Inferior parietal cortex (tissue), 1 donor: Measurements from ENCODE around the gene BSN.

Experiments used
- DNase-seq: peaks from one replicate; pipeline ENCODE4 v3.0.0-alpha.2; 2016; ENCODE audit errors: extremely low spot score

Gene BSN

DNA sequence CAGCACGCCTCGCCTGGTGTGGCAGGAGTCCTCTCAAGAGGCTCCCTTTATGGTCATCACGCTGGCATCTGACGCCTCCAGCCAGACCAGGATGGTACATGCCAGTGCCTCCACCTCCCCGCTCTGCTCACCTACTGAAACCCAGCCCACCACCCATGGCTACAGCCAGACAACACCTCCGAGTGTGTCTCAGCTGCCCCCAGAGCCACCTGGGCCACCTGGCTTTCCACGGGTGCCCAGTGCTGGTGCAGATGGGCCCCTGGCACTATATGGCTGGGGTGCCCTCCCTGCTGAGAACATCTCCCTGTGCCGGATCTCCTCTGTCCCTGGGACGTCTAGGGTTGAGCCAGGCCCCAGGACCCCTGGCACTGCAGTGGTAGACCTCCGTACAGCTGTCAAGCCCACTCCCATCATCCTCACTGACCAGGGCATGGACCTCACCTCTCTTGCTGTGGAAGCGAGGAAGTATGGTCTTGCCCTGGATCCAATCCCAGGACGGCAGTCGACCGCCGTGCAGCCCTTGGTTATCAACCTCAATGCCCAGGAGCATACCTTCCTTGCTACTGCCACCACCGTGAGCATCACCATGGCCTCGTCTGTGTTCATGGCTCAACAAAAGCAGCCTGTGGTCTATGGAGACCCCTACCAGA lies 100.0 kb downstream of the BSN start:
- DNase-seq, result no peak

DNA sequence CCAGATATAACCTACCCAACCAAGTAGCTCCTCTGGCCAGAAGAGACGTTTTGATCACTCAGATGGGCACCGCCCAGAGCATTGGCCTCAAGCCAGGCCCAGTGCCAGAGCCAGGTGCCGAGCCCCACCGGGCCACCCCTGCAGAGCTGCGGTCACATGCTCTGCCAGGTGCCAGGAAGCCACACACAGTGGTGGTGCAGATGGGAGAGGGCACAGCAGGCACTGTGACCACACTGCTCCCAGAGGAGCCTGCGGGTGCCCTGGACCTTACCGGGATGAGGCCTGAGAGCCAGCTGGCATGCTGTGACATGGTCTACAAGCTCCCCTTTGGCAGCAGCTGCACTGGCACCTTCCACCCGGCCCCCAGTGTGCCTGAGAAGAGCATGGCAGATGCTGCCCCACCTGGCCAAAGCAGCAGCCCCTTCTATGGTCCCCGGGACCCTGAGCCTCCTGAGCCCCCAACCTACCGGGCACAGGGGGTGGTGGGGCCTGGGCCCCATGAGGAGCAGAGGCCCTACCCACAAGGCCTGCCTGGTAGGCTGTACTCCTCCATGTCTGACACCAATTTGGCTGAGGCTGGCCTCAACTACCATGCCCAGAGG lies 100.8 kb downstream of the BSN start:
- no peak for DNase-seq

DNA sequence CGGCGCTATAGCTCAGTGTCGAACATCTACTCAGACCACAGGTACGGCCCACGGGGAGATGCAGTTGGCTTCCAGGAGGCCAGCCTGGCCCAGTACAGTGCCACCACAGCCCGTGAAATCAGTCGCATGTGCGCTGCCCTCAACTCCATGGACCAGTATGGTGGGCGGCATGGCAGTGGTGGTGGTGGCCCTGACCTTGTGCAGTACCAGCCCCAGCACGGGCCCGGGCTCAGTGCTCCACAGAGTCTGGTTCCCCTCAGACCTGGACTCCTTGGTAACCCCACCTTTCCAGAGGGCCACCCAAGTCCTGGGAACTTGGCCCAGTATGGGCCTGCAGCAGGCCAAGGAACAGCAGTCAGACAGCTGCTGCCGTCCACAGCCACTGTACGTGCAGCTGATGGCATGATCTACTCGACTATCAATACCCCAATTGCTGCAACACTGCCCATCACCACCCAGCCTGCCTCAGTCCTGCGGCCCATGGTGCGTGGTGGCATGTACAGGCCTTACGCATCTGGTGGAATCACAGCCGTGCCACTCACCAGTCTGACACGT lies 101.5 kb downstream of the BSN start:
- DNase-seq, result no peak

DNA sequence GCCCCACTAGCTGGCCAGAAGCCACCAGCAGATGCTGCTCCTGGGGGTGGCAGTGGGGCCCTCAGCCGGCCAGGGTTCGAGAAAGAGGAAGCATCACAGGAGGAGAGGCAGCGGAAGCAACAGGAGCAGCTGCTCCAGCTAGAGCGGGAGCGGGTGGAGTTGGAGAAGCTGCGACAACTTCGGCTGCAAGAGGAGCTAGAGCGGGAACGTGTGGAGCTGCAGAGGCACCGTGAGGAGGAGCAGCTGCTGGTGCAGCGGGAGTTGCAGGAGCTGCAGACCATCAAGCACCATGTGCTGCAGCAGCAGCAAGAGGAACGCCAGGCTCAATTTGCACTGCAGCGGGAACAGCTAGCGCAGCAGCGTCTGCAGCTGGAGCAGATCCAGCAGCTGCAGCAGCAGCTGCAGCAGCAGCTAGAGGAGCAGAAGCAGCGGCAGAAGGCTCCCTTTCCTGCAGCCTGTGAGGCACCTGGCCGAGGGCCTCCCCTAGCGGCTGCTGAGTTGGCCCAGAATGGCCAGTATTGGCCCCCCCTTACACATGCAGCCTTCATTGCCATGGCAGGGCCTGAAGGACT lies 102.3 kb downstream of the BSN start:
- no peak for DNase-seq

DNA sequence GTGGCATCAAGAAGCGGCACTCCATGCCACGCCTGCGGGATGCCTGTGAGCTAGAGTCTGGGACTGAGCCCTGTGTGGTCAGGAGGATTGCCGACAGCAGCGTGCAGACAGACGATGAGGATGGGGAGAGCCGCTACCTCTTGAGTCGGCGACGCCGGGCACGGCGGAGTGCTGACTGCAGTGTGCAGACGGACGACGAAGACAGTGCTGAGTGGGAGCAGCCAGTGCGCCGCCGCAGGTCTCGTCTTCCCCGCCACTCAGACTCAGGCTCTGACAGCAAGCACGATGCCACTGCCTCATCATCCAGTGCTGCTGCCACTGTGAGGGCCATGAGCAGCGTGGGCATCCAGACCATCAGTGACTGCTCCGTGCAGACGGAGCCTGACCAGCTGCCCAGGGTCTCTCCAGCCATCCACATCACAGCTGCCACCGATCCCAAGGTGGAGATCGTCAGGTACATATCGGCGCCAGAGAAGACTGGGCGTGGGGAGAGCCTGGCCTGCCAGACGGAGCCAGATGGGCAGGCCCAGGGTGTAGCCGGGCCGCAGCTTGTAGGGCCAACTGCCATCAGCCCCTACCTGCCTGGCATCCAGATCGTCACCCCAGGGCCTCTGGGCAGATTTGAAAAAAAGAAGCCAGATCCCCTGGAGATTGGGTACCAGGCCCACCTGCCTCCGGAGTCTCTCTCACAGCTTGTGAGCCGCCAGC lies 103.1 kb downstream of the BSN start:
- no peak for DNase-seq

DNA sequence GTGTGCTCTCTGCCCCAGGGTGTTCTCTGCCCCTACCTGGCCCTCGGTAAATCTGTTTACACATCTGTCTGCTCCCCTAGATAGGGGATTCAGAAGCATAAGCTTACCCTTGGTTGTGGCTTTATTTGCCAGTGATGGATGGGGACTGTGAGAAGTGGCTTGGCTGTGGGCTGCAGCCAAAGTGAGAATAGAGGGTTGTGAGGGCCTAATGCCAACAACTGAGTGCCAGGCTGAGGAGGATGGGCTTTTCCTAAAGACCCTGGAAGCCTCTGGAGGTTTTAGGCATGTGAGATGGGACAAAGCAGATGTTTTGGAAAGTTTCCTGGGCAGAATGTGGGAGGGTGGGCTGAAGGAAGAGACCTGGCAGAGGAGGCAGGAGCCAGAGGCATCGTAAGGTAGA lies 104.4 kb downstream of the BSN start:
- DNase-seq, result no peak

DNA sequence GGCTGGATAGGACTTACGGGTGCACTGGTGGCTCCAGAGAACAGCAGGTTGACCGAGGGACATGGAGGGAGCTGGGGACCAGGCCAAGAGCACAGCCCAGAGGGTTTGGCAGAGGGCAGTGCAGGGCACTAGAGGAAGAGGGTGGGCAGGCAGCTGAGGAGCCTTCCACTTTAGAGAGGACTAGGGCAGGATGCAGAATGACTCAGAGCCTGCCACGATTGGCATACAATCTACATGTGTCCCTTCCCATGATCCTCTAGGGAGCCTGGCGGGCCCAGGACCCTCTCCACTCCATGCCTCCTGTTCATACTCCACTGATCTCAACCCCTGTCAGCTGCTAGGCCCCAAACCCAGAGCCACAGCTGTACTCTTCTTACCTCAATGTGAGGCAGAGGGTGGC lies 105.5 kb downstream of the BSN start:
- DNase-seq, result no peak

DNA sequence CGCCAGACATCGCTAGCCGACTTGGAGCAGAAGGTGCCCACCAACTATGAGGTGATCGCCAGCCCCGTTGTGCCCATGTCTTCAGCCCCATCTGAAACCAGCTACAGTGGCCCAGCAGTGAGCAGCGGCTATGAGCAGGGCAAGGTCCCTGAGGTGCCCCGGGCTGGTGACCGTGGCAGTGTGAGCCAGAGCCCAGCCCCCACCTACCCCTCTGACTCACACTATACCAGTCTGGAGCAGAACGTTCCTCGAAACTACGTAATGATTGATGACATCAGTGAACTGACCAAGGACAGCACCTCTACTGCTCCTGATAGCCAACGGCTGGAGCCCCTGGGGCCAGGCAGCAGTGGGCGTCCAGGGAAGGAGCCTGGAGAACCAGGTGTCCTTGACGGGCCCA lies 107.0 kb downstream of the BSN start:
- no peak for DNase-seq

DNA sequence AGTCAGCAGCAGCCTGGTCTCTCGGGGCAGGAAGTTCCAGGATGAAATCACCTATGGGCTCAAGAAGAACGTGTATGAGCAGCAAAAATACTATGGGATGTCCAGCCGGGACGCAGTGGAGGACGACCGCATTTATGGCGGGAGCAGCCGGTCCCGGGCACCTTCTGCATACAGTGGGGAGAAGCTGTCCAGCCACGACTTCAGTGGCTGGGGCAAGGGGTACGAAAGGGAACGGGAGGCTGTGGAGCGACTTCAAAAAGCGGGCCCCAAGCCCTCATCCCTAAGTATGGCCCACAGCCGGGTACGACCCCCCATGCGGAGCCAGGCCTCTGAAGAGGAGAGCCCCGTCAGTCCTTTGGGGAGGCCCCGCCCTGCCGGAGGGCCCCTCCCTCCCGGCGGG lies 107.7 kb downstream of the BSN start:
- no peak for DNase-seq

DNA sequence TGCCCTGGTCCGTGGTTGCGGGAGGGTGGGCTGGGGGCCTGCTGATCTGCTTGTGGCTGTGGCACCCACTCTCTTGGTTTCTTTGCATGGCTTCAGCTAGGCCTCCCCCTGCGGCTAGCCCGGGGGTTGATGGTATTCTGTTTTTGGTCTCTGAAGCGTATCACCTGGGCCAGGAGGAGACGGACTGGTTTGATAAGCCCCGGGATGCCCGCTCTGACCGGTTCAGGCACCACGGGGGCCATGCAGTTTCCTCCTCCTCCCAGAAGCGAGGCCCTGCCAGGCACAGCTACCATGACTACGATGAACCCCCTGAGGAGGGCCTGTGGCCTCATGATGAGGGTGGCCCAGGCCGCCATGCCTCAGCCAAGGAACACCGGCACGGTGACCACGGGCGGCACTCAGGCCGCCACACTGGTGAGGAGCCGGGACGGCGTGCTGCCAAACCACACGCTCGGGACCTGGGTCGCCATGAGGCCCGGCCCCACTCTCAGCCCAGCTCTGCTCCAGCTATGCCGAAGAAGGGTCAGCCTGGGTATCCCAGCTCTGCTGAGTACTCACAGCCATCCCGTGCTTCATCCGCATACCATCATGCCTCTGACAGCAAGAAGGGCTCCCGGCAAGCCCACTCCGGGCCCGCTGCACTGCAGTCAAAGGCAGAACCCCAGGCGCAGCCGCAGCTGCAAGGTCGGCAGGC lies 108.6 kb downstream of the BSN start:
- no peak for DNase-seq

DNA sequence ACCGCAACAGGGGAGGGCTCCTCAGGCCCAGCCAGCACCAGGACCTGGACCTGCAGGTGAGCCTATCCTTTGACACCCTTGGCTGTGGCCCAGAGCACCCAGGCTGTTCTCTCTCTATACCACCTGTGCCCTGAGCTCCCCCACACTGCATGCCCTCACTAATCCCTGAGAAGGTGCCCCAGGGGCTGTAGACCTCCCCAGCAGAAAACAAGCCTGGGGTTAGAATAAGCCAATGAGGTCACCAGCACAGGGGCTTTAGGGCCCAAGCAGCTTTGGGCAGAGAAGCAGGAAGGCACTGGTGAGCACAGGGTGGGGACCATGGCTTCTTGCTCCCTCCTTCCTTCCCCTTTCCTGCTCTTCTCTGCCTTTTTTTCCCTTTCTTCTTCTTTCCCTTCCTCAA lies 109.6 kb downstream of the BSN start:
- no peak for DNase-seq

DNA sequence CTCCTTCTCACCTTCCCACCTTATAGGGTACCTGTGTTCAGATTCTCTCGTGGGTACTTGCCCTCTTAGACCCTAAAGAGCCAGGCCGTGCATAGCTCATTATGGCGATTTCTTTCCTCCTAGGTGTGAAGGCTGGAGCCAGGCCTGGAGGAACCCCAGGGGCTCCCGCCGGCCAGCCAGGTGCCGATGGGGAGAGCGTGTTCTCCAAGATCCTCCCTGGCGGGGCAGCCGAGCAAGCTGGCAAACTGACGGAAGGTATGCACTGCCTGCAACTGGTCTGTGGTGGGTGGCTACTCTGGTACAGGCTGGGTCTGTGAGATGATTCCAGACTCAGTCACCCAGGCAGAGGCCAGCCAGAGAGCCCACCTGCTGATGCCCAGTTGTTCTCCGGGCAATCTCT lies 110.0 kb downstream of the BSN start:
- no peak for DNase-seq

DNA sequence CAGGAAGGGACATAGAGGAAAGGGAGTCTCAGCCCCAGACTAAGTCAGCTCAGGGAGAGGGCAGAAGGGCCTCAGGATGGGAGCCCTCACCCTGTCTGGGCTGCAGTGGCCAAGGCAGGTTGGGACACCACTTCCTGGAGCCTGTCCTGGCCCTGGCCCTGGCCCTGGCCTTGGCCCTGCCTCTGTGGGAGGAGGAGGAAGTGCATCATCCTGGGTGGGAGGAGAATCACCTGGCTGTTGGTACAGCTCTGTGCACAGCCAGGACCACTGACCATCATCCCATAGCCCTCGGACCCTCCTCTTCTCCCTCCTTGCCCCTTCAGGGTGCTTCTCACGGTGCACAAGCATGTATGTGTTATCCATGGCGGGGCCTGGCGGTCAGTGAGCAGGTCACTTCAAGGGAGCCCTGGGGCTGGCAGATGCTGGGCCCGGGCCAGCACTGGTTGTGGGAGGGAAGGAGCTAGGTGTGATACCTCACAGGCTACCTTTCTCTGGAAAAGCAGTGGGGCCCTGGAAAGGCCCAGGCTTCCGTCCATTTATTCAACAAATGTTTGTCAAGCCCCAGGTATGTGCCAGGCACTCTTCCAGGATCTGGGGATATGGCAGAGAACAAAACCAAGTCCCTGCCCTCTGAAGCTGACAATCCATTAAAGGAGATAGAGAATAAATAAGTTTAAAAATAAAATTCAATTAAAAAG lies 111.7 kb downstream of the BSN start:
- no peak for DNase-seq

DNA sequence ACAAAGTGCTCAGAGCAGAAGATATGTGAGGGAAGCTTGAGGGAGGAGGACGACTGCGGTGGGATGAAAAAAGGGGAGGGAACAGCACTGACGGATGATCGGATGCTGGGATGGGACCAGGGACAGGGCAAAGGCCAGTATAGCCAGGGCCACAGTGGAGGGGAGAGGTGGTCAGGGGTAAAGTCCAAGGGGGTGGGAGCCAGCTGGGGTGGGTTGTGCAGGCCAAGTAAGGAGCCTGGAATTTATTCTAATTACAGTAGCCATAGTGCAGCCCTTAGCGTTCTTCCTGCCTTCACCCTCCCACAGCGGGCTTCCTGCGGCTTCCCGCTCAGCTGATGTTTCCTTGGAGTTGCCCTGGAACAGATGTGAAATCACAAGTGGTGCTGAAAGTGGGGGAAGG lies 112.3 kb downstream of the BSN start:
- DNase-seq, result no peak

DNA sequence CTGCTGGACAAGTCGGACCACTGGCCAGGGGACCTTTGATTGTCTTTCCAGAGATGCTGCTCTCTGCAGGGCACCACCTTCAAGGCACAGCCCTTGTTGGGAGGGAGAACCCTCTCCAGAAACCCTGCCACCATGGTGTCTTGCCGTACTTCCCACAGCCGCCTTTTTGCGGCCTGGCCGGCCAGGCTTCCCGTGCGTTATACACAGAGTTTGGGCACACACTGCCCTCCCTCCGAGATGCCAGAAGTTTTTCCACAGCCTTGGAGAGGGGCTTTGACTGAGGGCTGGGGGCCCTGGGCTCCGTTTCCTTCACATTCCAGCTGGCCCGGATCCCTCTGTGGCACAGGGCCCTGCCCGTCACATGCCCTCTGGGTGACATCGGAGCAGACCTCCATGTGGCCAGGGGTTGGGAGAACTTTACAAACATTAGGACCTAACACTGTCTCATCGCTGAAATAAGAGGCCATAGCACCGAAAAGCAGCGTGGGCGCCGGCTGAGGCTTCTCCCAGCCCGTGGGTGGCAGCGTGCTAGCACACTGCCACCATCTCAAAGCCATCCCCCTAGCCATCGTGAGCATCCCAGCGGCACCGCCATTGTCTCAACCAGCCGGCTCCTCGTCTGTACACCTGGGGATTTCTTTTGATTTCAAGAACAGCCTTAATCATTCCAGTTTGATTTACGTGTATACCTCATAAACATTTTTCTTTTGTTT lies 113.6 kb downstream of the BSN start:
- no peak for DNase-seq

DNA sequence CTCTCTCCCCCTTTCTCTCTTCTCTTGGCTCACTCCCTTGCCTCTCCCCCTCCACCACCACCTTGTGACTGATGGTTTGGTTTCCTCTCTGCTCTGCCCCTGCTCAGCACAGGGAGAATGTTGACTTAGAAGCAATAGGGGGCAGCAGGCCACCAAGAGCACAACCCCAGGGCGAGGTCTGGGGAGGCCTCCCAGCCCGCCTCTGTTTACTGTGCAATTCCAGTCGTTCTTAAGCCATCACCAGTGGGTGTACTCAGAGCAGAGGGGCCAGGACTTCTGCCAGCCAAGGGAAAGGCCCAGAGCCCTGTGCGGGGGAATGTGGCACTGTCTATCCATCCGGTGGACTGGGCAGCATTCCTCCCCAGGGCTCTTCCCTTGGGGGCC lies 114.1 kb downstream of the BSN start:
- DNase-seq, result no peak

DNA sequence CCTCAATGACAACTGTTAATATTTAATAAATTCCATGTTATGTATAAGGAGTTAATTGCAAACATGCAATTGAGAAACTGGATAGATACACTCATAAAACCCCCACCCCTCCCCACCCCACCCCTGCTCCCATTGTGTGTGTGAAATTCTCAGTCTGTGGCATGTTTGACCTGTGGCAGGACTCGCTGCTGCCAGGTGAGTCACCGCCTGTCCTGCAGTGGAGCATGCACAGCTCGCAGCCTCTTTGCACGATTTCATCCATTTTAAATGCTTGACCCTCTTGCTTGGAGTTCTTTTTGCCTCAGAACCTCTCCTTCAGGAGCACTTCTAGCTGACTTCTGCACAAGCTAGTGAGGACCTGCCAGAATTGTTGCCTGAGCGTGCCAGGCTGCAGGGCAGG lies 114.6 kb downstream of the BSN start:
- DNase-seq, result no peak

DNA sequence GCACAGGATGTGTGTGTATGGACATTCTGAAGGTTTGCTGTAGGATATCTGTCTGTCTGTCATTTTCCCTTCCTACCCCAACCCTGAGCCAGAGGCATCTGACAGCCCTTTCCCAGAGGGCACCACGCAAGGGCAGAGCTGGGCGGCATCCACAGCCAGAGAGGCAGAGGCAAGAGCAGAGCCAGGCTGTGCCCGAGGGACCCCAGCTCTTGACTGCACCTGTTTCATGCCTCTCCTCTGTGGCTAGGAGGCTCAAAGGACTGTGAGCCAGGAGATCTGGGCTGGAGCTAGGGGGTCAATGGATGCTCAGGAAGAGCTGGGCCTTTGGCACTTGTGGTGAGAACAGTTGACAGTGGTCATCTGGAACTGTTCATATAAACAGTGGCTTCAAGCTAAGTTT lies 115.1 kb downstream of the BSN start:
- no peak for DNase-seq

DNA sequence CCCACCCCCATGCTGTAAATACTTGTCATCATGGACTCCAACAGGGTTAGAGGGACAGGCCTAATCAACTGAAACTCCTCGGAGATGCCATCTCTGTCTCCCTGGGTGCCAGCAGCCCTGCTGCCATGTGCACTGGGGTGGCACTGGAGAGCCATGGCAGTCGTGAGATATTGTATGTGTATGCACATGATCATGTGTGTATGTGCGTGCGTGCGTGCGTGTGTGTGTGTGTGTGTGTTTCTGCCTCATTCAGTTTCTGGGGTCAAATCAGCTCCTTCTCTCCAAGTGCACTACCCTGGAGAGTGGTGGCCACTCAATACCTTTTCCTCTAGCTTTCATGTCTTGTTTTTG lies 116.6 kb downstream of the BSN start:
- DNase-seq, result no peak

DNA sequence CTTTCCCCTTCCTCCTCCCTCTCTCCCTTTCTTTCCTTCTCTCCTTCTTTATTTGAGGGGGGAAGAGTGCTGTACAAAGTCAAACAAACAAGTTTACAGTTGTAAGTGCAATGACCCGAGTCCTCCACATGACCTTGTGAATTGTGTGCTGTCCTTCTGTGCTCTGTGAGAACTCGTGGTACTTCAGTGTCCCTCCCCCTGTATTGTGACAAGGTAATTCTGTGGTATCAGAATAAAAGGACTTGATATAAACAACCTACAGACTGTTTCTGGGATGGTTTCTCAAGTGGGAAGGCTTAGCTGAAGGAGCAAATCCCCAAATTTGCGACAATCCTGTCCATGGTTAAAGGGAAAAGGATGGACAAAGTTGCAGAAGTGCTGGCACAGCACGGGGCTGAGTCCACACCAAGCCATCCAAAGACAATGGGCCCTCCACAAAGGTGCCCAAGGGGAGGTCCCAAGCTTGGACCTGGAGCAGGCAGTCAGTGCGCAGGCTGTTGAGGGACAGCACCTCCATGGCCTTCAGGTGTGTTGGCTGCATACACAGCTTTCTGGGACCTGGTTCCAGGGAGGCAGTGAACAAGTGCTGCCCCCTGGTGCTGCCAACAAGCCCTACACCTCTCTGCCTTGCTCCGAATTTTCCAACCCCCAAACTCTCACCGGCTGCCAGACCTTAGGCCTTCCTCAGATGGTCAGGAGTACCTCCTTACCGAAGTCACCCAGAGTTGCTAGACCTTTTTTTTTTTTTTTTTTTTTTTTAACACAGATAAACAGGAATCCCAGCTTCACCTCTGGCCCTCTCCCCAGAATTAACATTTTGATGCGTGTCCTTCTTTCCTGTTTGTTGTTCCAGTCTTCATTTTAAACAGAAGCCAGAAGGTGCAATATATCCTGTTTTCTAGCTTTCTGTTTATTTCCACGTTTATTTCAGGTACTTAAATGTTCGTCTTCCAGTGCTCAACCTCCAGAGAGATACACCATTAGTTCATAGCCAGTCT lies 117.3 kb downstream of the BSN start:
- peak; percentile 68 for DNase-seq
